Neuronal stem cell (in vitro differentiated cells): Measurements from ENCODE around the gene STX10.
A peak's percentile ranks its signal among the peaks of the same experiment; 100 is the strongest.

Source experiments
- DNase-seq: peaks from one replicate; pipeline ENCODE4 v3.0.0-alpha.2; 2013; ENCODE audit warnings: low spot score
- H2AFZ ChIP-seq: one replicate; pipeline ENCODE4 v1.6.1; 2013; ENCODE audit warnings: mild to moderate bottlenecking, low read length, inconsistent platforms
- H2AK5ac ChIP-seq: 2 replicates; pipeline ENCODE4 v1.6.1; 2013; ENCODE audit warnings: low read depth, mild to moderate bottlenecking, inconsistent platforms, low read length, moderate library complexity, mixed read lengths
- H2BK120ac ChIP-seq: 2 replicates; pipeline ENCODE4 v1.6.1; 2013; ENCODE audit warnings: low read depth, mild to moderate bottlenecking, inconsistent platforms, low read length, moderate library complexity, mixed read lengths
- H2BK12ac ChIP-seq: one replicate; pipeline ENCODE4 v1.6.1; 2013; ENCODE audit warnings: low read length, inconsistent platforms
- H2BK15ac ChIP-seq: 2 replicates; pipeline ENCODE4 v1.6.1; 2013; ENCODE audit warnings: mild to moderate bottlenecking, low read length, inconsistent platforms, mixed read lengths
- H2BK5ac ChIP-seq: one replicate; pipeline ENCODE4 v1.6.1; 2013; ENCODE audit warnings: inconsistent platforms, mild to moderate bottlenecking, low read length, moderate library complexity
- H3K14ac ChIP-seq: one replicate; pipeline ENCODE4 v1.6.1; 2013; ENCODE audit warnings: low read length, inconsistent platforms
- H3K18ac ChIP-seq: 2 replicates; pipeline ENCODE4 v1.6.1; 2013; ENCODE audit warnings: low read length, inconsistent platforms
- H3K23ac ChIP-seq: 2 replicates; pipeline ENCODE4 v1.6.1; 2013; ENCODE audit warnings: low read depth, mild to moderate bottlenecking, mixed read lengths, low read length, inconsistent platforms; ENCODE audit not compliant: poor library complexity
- H3K27ac ChIP-seq: replicated peaks from 3 replicates; pipeline ENCODE4 v1.5.1; 2013; ENCODE audit warnings: low read length, inconsistent platforms
- H3K27me3 ChIP-seq, 3 experiments: 2 replicates each; pipeline ENCODE4 v1.6.1; 2013; ENCODE audit warnings: low read length in 3 of 3, mild to moderate bottlenecking in 2 of 3, inconsistent platforms in 1 of 3, low read depth in 1 of 3, mixed read lengths in 1 of 3, moderate library complexity in 1 of 3; ENCODE audit not compliant: control insufficient read depth in 3 of 3, insufficient read depth in 3 of 3
- H3K36me3 ChIP-seq, 2 donors: replicated peaks in 1 of 2; 2 replicates each; pipeline ENCODE4 v1.6.1; 2013; ENCODE audit warnings: low read length in 2 of 2; ENCODE audit not compliant: control insufficient read depth in 2 of 2, insufficient read depth in 2 of 2
- H3K4ac ChIP-seq: 2 replicates; pipeline ENCODE4 v1.6.1; 2013; ENCODE audit warnings: inconsistent platforms, mild to moderate bottlenecking, low read length, moderate library complexity
- H3K4me1 ChIP-seq, 2 donors: 1 replicate in 1 of 2; 2 replicates in 1 of 2; pipeline ENCODE4 v1.6.1; 2013; ENCODE audit warnings: low read length in 2 of 2, low read depth in 1 of 2; ENCODE audit not compliant: control insufficient read depth in 2 of 2, insufficient read depth in 1 of 2
- H3K4me2 ChIP-seq: one replicate; pipeline ENCODE4 v1.6.1; 2013; ENCODE audit warnings: mild to moderate bottlenecking, low read length, inconsistent platforms; ENCODE audit not compliant: insufficient read depth, poor library complexity, severe bottlenecking
- H3K4me3 ChIP-seq, 2 donors: 2 replicates each; pipeline ENCODE4 v1.5.1; 2013; ENCODE audit warnings: low read length in 2 of 2, mild to moderate bottlenecking in 2 of 2, inconsistent platforms in 1 of 2, moderate library complexity in 1 of 2
- H3K79me1 ChIP-seq: one replicate; pipeline ENCODE4 v1.6.1; 2013; ENCODE audit warnings: low read depth, mild to moderate bottlenecking, inconsistent platforms, low read length, moderate library complexity
- H3K9ac ChIP-seq: one replicate; pipeline ENCODE4 v1.6.1; 2013; ENCODE audit warnings: mild to moderate bottlenecking, low read depth, low read length, inconsistent platforms; ENCODE audit not compliant: poor library complexity
- H3K9me3 ChIP-seq, 2 donors: replicated peaks in 1 of 2; 2 replicates each; pipeline versions ENCODE3 to v1.6.1; 2013; ENCODE audit warnings: low read length in 2 of 2, mild to moderate bottlenecking in 2 of 2, inconsistent platforms in 1 of 2, low read depth in 1 of 2, mixed read lengths in 1 of 2, moderate library complexity in 1 of 2; ENCODE audit not compliant: control insufficient read depth in 2 of 2, insufficient read depth in 1 of 2
- H4K8ac ChIP-seq: one replicate; pipeline ENCODE4 v1.6.1; 2013; ENCODE audit warnings: low read depth, mild to moderate bottlenecking, inconsistent platforms, low read length, moderate library complexity
- H4K91ac ChIP-seq: one replicate; pipeline ENCODE4 v1.6.1; 2013; ENCODE audit warnings: low read length, low read depth, mild to moderate bottlenecking, inconsistent platforms; ENCODE audit not compliant: poor library complexity
- WGBS, 2 donors: extraction: QIAGEN DNeasy Blood & Tissue Kit; methylation state at CpG; one replicate each; pipeline ENCODE4 v1.1.7; 2013; ENCODE audit warnings: missing lambda C conversion rate in 2 of 2, mixed read lengths in 1 of 2; ENCODE audit not compliant: insufficient read length in 2 of 2, insufficient replicate concordance in 1 of 2; ENCODE audit errors: extremely low coverage in 2 of 2; 5-methylcytosine and 5-hydroxymethylcytosine counted together

Gene STX10

DNA sequence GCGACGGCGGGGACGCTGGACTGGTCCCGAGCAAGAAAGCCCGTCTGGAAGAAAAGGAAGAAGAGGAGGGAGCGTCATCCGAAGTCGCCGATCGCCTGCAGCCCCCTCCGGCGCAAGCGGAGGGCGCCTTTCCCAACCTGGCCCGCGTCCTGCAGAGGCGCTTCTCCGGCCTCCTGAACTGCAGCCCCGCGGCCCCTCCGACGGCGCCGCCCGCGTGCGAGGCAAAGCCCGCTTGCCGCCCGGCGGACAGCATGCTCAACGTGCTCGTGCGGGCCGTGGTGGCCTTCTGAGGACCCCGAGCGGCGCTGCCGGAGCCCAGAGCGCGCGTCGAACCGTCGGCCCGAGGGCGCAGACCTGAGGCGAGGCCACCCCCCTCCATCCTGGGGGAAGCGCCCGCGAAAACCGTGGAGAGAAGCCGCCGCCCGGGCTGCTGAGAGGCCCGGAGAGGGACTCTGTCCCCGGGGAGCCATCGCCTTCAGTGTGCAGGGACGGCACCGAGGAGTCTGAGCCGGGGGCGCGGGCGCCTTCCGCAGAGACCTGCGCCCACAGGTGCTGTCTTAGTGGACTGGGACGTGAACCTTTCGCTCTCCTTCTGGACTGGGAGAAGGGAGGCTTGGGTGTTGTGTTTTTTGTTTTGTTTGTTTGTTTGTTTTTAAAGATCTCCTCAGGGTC lies 3.5 kb upstream of the STX10 start:
- H3K27ac ChIP-seq: peak overlapping the region; percentile 11
- peak overlapping the region; percentile 96 for H2AK5ac ChIP-seq
- peak overlapping the region; percentile 79 for H2BK5ac ChIP-seq
- no peak overlapping the region for H3K4ac ChIP-seq
- no CpG with 5 or more reads among the region's 69 CpGs for WGBS, 2 donors
- no peak overlapping the region for H4K8ac ChIP-seq
- H3K9ac ChIP-seq: peak overlapping the region; percentile 98
- no peaks in the 10 kb centered on the region for H3K9me3 ChIP-seq
- peak overlapping the region; percentile 71 for H2BK15ac ChIP-seq
- no peak overlapping the region for H4K91ac ChIP-seq
- peaks cover 13% of the 10 kb centered on the region for H3K79me1 ChIP-seq
- H3K23ac ChIP-seq: peak overlapping the region; percentile 100
- H3K4me2 ChIP-seq: peak overlapping the region; percentile 94
- DNase-seq: peak; percentile 48
- peaks cover 9 to 11% of the 10 kb centered on the region in 2 donors for H3K4me1 ChIP-seq
- H2BK120ac ChIP-seq: no peak overlapping the region
- H3K36me3 ChIP-seq: peaks cover 0 to 13% of the 10 kb centered on the region in 2 donors
- H2AFZ ChIP-seq: no peak overlapping the region
- no peaks in the 10 kb centered on the region for H3K27me3 ChIP-seq
- no peak overlapping the region for H2BK12ac ChIP-seq
- peak overlapping the region; percentile 47 for H3K14ac ChIP-seq
- peak overlapping the region; percentile 98 for H3K18ac ChIP-seq
- H3K4me3 ChIP-seq: peak overlapping the region; percentile 94 to 99

DNA sequence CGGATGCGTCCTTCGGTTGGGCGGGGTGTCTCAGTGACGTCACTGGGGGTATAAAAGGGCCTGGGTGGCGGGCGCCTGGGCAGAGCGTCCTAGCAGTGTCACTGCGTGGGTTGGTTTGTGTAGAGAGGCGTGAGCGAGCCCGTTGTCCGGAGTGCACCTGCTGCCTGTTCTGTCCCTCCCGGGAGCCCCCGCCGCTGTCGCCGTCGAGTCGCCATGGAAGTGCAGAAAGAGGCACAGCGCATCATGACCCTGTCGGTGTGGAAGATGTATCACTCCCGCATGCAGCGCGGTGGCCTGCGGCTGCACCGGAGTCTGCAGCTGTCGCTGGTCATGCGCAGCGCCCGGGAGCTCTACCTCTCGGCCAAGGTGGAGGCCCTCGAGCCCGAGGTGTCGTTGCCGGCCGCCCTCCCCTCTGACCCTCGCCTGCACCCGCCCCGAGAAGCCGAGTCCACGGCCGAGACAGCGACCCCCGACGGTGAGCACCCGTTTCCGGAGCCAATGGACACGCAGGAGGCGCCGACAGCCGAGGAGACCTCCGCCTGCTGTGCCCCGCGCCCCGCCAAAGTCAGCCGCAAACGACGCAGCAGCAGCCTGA lies 2.9 kb upstream of the STX10 start:
- peak overlapping the region; percentile 71 for H2BK15ac ChIP-seq
- H2BK12ac ChIP-seq: no peak overlapping the region
- peak overlapping the region; percentile 79 for H2BK5ac ChIP-seq
- H4K8ac ChIP-seq: no peak overlapping the region
- no peak overlapping the region for H3K4ac ChIP-seq
- peak overlapping the region; percentile 94 to 99 for H3K4me3 ChIP-seq
- H3K4me2 ChIP-seq: peak overlapping the region; percentile 94
- peak overlapping the region; percentile 98 for H3K9ac ChIP-seq
- peaks cover 13% of the 10 kb centered on the region for H3K79me1 ChIP-seq
- peak overlapping the region; percentile 95 for H3K14ac ChIP-seq
- H2AK5ac ChIP-seq: peak overlapping the region; percentile 96
- peak overlapping the region; percentile 11 for H3K27ac ChIP-seq
- peaks cover 0 to 13% of the 10 kb centered on the region in 2 donors for H3K36me3 ChIP-seq
- H2AFZ ChIP-seq: no peak overlapping the region
- peak overlapping the region; percentile 100 for H3K23ac ChIP-seq
- H3K9me3 ChIP-seq: no peaks in the 10 kb centered on the region
- H3K18ac ChIP-seq: peak overlapping the region; percentile 98
- WGBS, 2 donors: no CpG with 5 or more reads among the region's 59 CpGs
- peaks cover 9 to 11% of the 10 kb centered on the region in 2 donors for H3K4me1 ChIP-seq
- no peak overlapping the region for H4K91ac ChIP-seq
- no peak overlapping the region for H2BK120ac ChIP-seq
- no peaks in the 10 kb centered on the region for H3K27me3 ChIP-seq
- DNase-seq: peak; percentile 98

DNA sequence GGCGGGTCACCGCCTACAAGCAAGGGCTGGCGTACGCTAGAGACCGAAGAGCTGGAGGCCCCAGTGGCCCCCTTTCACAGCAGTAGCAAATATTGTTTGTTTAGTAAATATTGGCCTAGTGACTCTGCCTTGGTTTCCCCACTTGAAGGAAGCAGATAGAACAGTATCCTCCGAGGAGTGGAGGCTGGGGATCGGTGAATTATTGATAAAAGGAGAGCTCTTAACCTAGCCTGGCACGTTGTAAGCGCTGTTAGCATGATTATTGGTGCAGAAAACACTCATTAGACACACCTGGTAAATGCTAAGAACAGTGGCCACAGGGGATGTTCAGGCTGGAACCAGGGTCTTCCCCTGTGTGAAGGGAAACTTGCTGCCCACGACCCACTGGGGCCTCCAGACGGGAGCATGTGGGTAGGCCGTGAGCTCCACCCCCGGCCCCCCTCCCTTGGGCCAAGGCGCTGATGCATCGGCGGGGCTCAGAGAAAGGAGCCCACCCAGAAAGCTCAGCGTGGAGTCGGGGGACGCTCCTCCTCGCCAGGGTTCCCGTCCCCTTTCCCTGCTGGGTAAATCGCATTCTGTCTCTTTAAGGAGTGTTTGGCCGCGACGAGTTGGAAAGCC lies 2.3 kb upstream of the STX10 start:
- Histone ChIP-seq H2BK120ac (no peak overlapping the region), H4K91ac (no peak overlapping the region), H3K9me3 (no peaks in the 10 kb centered on the region), H3K23ac (peak overlapping the region; percentile 100), H3K4me3 (peak overlapping the region; percentile 84 to 94), H3K18ac (peak overlapping the region; percentile 92), H3K27me3 (no peaks in the 10 kb centered on the region), H3K4me1 (peaks cover 9 to 11% of the 10 kb centered on the region in 2 donors), H3K14ac (no peak overlapping the region), H2AFZ (peak overlapping the region; percentile 85), H3K4me2 (peak overlapping the region; percentile 82), H2AK5ac (peak overlapping the region; percentile 7), H3K9ac (peak overlapping the region; percentile 90), H3K4ac (peak overlapping the region; percentile 39), H4K8ac (no peak overlapping the region), H2BK15ac (peak overlapping the region; percentile 60), H3K79me1 (peaks cover 13% of the 10 kb centered on the region), H3K27ac (peak overlapping the region; percentile 98), H2BK5ac (peak overlapping the region; percentile 98), H2BK12ac (peak overlapping the region; percentile 43), H3K36me3 (peaks cover 0 to 13% of the 10 kb centered on the region in 2 donors)
- DNase-seq: no peak
- WGBS, 2 donors: no CpG with 5 or more reads among the region's 25 CpGs
